NOMO-1 treated with dmso at 0.1 percent for 144 hours (cell line): ENCODE measurements around the gene DOC2A.
A peak's percentile ranks its signal among the peaks of the same experiment; 100 is the strongest.
"Not testable (repeated sequence)": the region's sequence is repeated elsewhere in the genome, so short reads cannot be mapped to it uniquely, and the experiment has no call there.

ENCODE experiments used
- DNase-seq: peaks from one replicate; lab custom pipeline; 2025; ENCODE audit not compliant: unreplicated experiment; lab: John Stamatoyannopoulos, UW

DOC2A gene

GRCh38 chr16:29973384-29974246 lies 37.2 kb downstream of the DOC2A start, which contains the start of gene TAOK2:
TSS of gene TAOK2 (plus strand) at chr16:29973868. CDS start at chr16:29977773, 3,905 bp downstream.
- peak; percentile 99 for DNase-seq

- DNase-seq, result no peak
Measured at GRCh38 chr16:29972992-29973383, 37.8 kb downstream of the DOC2A start.

- no peak for DNase-seq
Measured at GRCh38 chr16:29972500-29972899, 38.3 kb downstream of the DOC2A start.

GRCh38 chr16:29971304-29971703 lies 39.5 kb downstream of the DOC2A start:
- DNase-seq, result no peak

GRCh38 chr16:29968205-29968604 lies 42.6 kb downstream of the DOC2A start:
- DNase-seq, result no peak

GRCh38 chr16:29963021-29963743 lies 47.6 kb downstream of the DOC2A start:
- no peak for DNase-seq

- DNase-seq, result peak; percentile 2
Measured at GRCh38 chr16:29962344-29962994, 48.4 kb downstream of the DOC2A start.

- DNase-seq, result peak; percentile 74
Measured at GRCh38 chr16:29961479-29962343, 49.1 kb downstream of the DOC2A start, which contains the start of gene TMEM219. TSS of gene TMEM219 (plus strand) at chr16:29962079. CDS start at chr16:29963144, 1,065 bp downstream.

GRCh38 chr16:29961127-29961478 lies 49.7 kb downstream of the DOC2A start:
- no peak for DNase-seq

- DNase-seq, result not testable (repeated sequence)
Measured at GRCh38 chr16:29959821-29960220, 51.0 kb downstream of the DOC2A start.

- no peak for DNase-seq
Measured at GRCh38 chr16:29959293-29959692, 51.5 kb downstream of the DOC2A start.

GRCh38 chr16:29958756-29959155 lies 52.1 kb downstream of the DOC2A start:
- no peak for DNase-seq
